Heart left ventricle (tissue), 13 donors: ENCODE data around the gene FNDC11.

ENCODE experiments used
- POLR2A ChIP-seq, 2 donors: fragments of 450-650 bp; IDR thresholded peaks; one replicate each; pipeline ENCODE4 v1.6.1; 2017; ENCODE audit warnings: antibody characterized with exemption in 2 of 2, mild to moderate bottlenecking in 2 of 2, moderate library complexity in 2 of 2
- TF ChIP-seq, protein P1 (sequence below), 12 donors: fragments of 200-600 bp; sonication (generic) in 4 of 12; IDR thresholded peaks; one replicate each; pipeline versions ENCODE4 v1.5.0 to v1.8.0; 2018 to 2022; ENCODE audit warnings: antibody characterized with exemption in 12 of 12, mild to moderate bottlenecking in 5 of 12
- donor health status: ischemic (EF 13 %, LVEDD 7.1; RV severe dilation, severe dysfunction).
- donor health status: DM: no; HTN: yes; CAD: no.
- donor health status: DM: no; HTN: no; CAD: no.
- donor health status: ischemic (EF 25% LVEDD 6.9; RV normal size, moderate dysfunction).
- donor health status: ischemic (EF 25% LVEDD 5.7; RV mildly dilated, moderate dysfunction).
- donor health status: ischemic (EF 35%, LVEDD 5.7; RV mildly dilated, moderate dysfunction).
- donor health status: nonischemic (EF 11% LVEDD 7.7; RV severe dilation, severe dysfunction).
- donor health status: DM: yes; HTN: yes; CAD: no.
- donor health status: PGD.
- donor health status: ischemic (EF 29% LVEDD 5.4; RV normal size, mild dysfunction).
- donor health status: nonischemic (EF 23%, LVEDD 6.1; RV moderate dilation, normal function).

DNA sequence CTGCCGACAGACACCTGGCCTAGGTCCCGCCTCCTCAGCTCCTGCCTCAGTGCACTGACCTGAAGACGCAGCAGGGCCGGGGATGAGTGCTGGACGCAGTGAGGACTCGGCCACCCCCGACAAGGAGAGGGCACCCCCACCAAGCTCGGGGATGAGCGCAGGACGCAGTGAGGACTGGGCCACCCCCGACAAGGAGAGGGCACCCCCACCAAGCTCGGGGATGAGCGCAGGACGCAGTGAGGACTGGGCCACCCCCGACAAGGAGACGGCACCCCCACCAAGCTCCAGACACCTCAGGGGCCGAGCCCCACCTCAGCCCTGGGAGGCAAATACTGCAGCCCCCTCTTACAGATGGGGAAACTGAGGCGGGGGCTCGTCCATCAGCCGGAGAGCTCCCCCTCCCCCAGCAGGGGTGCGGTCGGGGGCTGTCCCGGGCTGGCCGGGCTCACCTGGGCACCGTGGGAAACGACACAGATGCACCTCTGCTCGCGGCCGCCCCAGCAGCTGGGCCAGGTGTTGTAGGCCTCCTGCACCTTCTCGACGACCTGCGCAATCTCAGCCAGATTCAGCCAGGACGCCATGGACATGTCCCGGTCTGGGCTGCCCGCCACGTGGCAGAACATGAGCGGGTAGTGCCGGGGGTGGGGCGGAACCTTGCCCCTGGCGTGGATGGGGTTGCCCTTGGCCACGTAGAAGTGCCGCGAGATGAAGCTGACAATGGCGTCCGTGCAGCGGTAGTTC is 12.6 kb downstream of the FNDC11 start:
- TF ChIP-seq, protein P1, sequence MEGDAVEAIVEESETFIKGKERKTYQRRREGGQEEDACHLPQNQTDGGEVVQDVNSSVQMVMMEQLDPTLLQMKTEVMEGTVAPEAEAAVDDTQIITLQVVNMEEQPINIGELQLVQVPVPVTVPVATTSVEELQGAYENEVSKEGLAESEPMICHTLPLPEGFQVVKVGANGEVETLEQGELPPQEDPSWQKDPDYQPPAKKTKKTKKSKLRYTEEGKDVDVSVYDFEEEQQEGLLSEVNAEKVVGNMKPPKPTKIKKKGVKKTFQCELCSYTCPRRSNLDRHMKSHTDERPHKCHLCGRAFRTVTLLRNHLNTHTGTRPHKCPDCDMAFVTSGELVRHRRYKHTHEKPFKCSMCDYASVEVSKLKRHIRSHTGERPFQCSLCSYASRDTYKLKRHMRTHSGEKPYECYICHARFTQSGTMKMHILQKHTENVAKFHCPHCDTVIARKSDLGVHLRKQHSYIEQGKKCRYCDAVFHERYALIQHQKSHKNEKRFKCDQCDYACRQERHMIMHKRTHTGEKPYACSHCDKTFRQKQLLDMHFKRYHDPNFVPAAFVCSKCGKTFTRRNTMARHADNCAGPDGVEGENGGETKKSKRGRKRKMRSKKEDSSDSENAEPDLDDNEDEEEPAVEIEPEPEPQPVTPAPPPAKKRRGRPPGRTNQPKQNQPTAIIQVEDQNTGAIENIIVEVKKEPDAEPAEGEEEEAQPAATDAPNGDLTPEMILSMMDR (IDR thresholded peaks at IDR 0.05) = no peak
- TF ChIP-seq POLR2A (IDR thresholded peaks at IDR 0.05) = no peak
